Ishikawa (cell line): ENCODE results near the gene CASQ2.

ENCODE experiments used
- CEBPB ChIP-seq: IDR thresholded peaks from 2 replicates; pipeline ENCODE4 v1.6.1; 2012
- CREB1 ChIP-seq: IDR thresholded peaks from 2 replicates; pipeline ENCODE4 v1.6.1; 2012; ENCODE audit warnings: low read depth
- EGR1 ChIP-seq: IDR thresholded peaks from 2 replicates; pipeline ENCODE4 v1.6.1; 2012
- EP300 ChIP-seq: IDR thresholded peaks from 2 replicates; pipeline ENCODE4 v1.6.1; 2012; ENCODE audit warnings: borderline replicate concordance
- FOXM1 ChIP-seq: IDR thresholded peaks from 2 replicates; pipeline ENCODE4 v1.6.1; 2012; ENCODE audit warnings: low read depth, borderline replicate concordance
- NFIC ChIP-seq: IDR thresholded peaks from 2 replicates; pipeline ENCODE4 v1.6.1; 2012
- RAD21 ChIP-seq: IDR thresholded peaks from 2 replicates; pipeline ENCODE4 v1.6.1; 2012; ENCODE audit warnings: low read depth
- TAF1 ChIP-seq: IDR thresholded peaks from 2 replicates; pipeline ENCODE4 v1.6.1; 2012; ENCODE audit warnings: low read depth, mild to moderate bottlenecking
- TCF12 ChIP-seq: IDR thresholded peaks from 2 replicates; pipeline ENCODE4 v1.6.1; 2012; ENCODE audit warnings: low read depth
- TEAD4 ChIP-seq: IDR thresholded peaks from 2 replicates; pipeline ENCODE4 v1.6.1; 2012
- TF ChIP-seq, protein P1 (sequence below): IDR thresholded peaks from 2 replicates; pipeline ENCODE4 v1.6.1; 2012
- TF ChIP-seq, protein P2 (sequence below): IDR thresholded peaks from 2 replicates; pipeline ENCODE4 v1.6.1; 2012; ENCODE audit warnings: low read depth, mild to moderate bottlenecking

DNA sequence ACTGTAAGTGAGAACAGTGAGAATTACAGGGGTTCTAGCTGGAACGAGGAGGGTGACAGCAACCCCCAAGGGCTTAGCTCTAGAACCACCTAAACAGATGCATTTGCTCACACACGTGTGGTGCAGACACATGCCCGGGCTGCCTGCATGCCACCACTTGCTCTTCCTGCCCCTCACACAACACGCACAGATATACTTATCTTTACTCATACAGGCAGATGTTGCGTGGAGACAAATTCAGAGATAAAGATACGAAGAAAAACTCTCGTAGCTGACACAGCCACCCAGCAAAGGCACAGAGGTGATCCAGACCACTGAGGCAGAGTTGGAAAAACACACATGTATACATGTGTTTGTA is 113.2 kb downstream of the CASQ2 start:
- TF ChIP-seq NFIC, result no peak
- no peak for TF ChIP-seq CEBPB
- TF ChIP-seq, protein P1, sequence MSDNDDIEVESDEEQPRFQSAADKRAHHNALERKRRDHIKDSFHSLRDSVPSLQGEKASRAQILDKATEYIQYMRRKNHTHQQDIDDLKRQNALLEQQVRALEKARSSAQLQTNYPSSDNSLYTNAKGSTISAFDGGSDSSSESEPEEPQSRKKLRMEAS, result no peak
- TF ChIP-seq RAD21, result no peak
- TF ChIP-seq FOXM1, result no peak
- TF ChIP-seq CREB1, result no peak
- TF ChIP-seq TCF12, result no peak
- TF ChIP-seq, protein P2, sequence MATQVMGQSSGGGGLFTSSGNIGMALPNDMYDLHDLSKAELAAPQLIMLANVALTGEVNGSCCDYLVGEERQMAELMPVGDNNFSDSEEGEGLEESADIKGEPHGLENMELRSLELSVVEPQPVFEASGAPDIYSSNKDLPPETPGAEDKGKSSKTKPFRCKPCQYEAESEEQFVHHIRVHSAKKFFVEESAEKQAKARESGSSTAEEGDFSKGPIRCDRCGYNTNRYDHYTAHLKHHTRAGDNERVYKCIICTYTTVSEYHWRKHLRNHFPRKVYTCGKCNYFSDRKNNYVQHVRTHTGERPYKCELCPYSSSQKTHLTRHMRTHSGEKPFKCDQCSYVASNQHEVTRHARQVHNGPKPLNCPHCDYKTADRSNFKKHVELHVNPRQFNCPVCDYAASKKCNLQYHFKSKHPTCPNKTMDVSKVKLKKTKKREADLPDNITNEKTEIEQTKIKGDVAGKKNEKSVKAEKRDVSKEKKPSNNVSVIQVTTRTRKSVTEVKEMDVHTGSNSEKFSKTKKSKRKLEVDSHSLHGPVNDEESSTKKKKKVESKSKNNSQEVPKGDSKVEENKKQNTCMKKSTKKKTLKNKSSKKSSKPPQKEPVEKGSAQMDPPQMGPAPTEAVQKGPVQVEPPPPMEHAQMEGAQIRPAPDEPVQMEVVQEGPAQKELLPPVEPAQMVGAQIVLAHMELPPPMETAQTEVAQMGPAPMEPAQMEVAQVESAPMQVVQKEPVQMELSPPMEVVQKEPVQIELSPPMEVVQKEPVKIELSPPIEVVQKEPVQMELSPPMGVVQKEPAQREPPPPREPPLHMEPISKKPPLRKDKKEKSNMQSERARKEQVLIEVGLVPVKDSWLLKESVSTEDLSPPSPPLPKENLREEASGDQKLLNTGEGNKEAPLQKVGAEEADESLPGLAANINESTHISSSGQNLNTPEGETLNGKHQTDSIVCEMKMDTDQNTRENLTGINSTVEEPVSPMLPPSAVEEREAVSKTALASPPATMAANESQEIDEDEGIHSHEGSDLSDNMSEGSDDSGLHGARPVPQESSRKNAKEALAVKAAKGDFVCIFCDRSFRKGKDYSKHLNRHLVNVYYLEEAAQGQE, result no peak
- TF ChIP-seq EGR1, result no peak
- no peak for TF ChIP-seq EP300
- TF ChIP-seq TEAD4, result no peak
- no peak for TF ChIP-seq TAF1
